Ishikawa (cell line): ENCODE data around the gene KLF15.
A peak's percentile ranks its signal among the peaks of the same experiment; 100 is the strongest.

ENCODE experiments used
- CEBPB ChIP-seq: IDR thresholded peaks from 2 replicates; pipeline ENCODE4 v1.6.1; 2012
- CREB1 ChIP-seq: IDR thresholded peaks from 2 replicates; pipeline ENCODE4 v1.6.1; 2012; ENCODE audit warnings: low read depth
- EGR1 ChIP-seq: IDR thresholded peaks from 2 replicates; pipeline ENCODE4 v1.6.1; 2012
- EP300 ChIP-seq: IDR thresholded peaks from 2 replicates; pipeline ENCODE4 v1.6.1; 2012; ENCODE audit warnings: borderline replicate concordance
- FOXM1 ChIP-seq: IDR thresholded peaks from 2 replicates; pipeline ENCODE4 v1.6.1; 2012; ENCODE audit warnings: low read depth, borderline replicate concordance
- MAX ChIP-seq: IDR thresholded peaks from 2 replicates; pipeline ENCODE4 v1.6.1; 2012
- NFIC ChIP-seq: IDR thresholded peaks from 2 replicates; pipeline ENCODE4 v1.6.1; 2012
- RAD21 ChIP-seq: IDR thresholded peaks from 2 replicates; pipeline ENCODE4 v1.6.1; 2012; ENCODE audit warnings: low read depth
- REST ChIP-seq: IDR thresholded peaks from 2 replicates; pipeline ENCODE4 v1.6.1; 2012; ENCODE audit warnings: low read depth, mild to moderate bottlenecking
- TAF1 ChIP-seq: IDR thresholded peaks from 2 replicates; pipeline ENCODE4 v1.6.1; 2012; ENCODE audit warnings: low read depth, mild to moderate bottlenecking
- TCF12 ChIP-seq: IDR thresholded peaks from 2 replicates; pipeline ENCODE4 v1.6.1; 2012; ENCODE audit warnings: low read depth
- TEAD4 ChIP-seq: IDR thresholded peaks from 2 replicates; pipeline ENCODE4 v1.6.1; 2012
- USF1 ChIP-seq: IDR thresholded peaks from 2 replicates; pipeline ENCODE4 v1.6.1; 2012
- YY1 ChIP-seq: IDR thresholded peaks from 2 replicates; pipeline ENCODE4 v1.6.1; 2012; ENCODE audit warnings: low read depth
- ZBTB7A ChIP-seq: IDR thresholded peaks from 2 replicates; pipeline ENCODE4 v1.6.1; 2012; ENCODE audit warnings: low read depth

Gene KLF15

GRCh38 chr3:126357295-126358037 lies at the start of gene KLF15:
TSS of gene KLF15 (minus strand) at chr3:126357408. CDS start at chr3:126352922, 4,486 bp downstream.
- peak; percentile 92 for TF ChIP-seq USF1
- no peak for TF ChIP-seq TEAD4

GRCh38 chr3:126406389-126407296 lies 49.4 kb upstream of the KLF15 start:
- TF ChIP-seq EGR1 (no peak), TEAD4 (no peak), TCF12 (no peak), USF1 (no peak), CREB1 (no peak), YY1 (no peak), RAD21 (no peak), TAF1 (no peak), REST (no peak), NFIC (no peak), EP300 (no peak)

- TF ChIP-seq ZBTB7A = no peak
- no peak for TF ChIP-seq CREB1
- no peak for TF ChIP-seq FOXM1
- no peak for TF ChIP-seq TEAD4
- TF ChIP-seq USF1 = no peak
- no peak for TF ChIP-seq REST
- no peak for TF ChIP-seq TAF1
- no peak for TF ChIP-seq MAX
- TF ChIP-seq CEBPB = no peak
- TF ChIP-seq EP300 = no peak
- no peak for TF ChIP-seq RAD21
- TF ChIP-seq YY1 = no peak
- no peak for TF ChIP-seq NFIC
Measured at GRCh38 chr3:126402666-126403302, 45.6 kb upstream of the KLF15 start.

GRCh38 chr3:126402178-126402577 lies 45.0 kb upstream of the KLF15 start:
- TF ChIP-seq RAD21 = no peak

- TF ChIP-seq MAX (no peak), FOXM1 (no peak), CREB1 (no peak), RAD21 (no peak), ZBTB7A (no peak), YY1 (no peak), CEBPB (no peak), NFIC (no peak), EGR1 (no peak), EP300 (no peak), TCF12 (no peak), TAF1 (no peak), USF1 (no peak), REST (no peak), TEAD4 (no peak)
Measured at GRCh38 chr3:126401611-126402160, 44.5 kb upstream of the KLF15 start.
